ENCODE results near the gene HLA-DOA.

The HLA-DOA gene

GRCh38 chr6:33008944-33009861 lies at the start of gene HLA-DOA:
Gene HLA-DOA (minus strand): TSS chr6:33009591.
- no peak for DNase-seq

GRCh38 chr6:33057222-33058150 lies 48.1 kb upstream of the HLA-DOA start:
- no peak for DNase-seq

GRCh38 chr6:33053230-33053629 lies 43.8 kb upstream of the HLA-DOA start:
- DNase-seq, result no peak

- no peak for DNase-seq
Measured at GRCh38 chr6:33052627-33053026, 43.2 kb upstream of the HLA-DOA start.

GRCh38 chr6:33050014-33050810 lies 40.8 kb upstream of the HLA-DOA start:
- DNase-seq, result no peak

GRCh38 chr6:33049323-33050013 lies 40.1 kb upstream of the HLA-DOA start:
- DNase-seq, result no peak

- DNase-seq, result no peak
Measured at GRCh38 chr6:33040157-33040556, 30.8 kb upstream of the HLA-DOA start.

GRCh38 chr6:33036535-33036934 lies 27.1 kb upstream of the HLA-DOA start:
- no peak for DNase-seq

- no peak for DNase-seq
Measured at GRCh38 chr6:33034554-33034953, 25.2 kb upstream of the HLA-DOA start.

- DNase-seq, result no peak
Measured at GRCh38 chr6:33030245-33030644, 20.9 kb upstream of the HLA-DOA start.

GRCh38 chr6:33029328-33030184 lies 20.2 kb upstream of the HLA-DOA start:
- no peak for DNase-seq

- DNase-seq, result no peak
Measured at GRCh38 chr6:33028220-33028849, 18.9 kb upstream of the HLA-DOA start.

GRCh38 chr6:33024521-33024920 lies 15.1 kb upstream of the HLA-DOA start:
- no peak for DNase-seq

- no peak for DNase-seq
Measured at GRCh38 chr6:33023536-33023935, 14.1 kb upstream of the HLA-DOA start.

GRCh38 chr6:33021917-33022316 lies 12.5 kb upstream of the HLA-DOA start:
- no peak for DNase-seq

GRCh38 chr6:33019372-33019771 lies 10.0 kb upstream of the HLA-DOA start:
- DNase-seq, result no peak

GRCh38 chr6:33018904-33019303 lies 9.5 kb upstream of the HLA-DOA start:
- DNase-seq, result no peak

- no peak for DNase-seq
Measured at GRCh38 chr6:33018418-33018817, 9.0 kb upstream of the HLA-DOA start.

- DNase-seq, result no peak
Measured at GRCh38 chr6:33017694-33018353, 8.4 kb upstream of the HLA-DOA start.

- DNase-seq, result no peak
Measured at GRCh38 chr6:33017018-33017417, 7.6 kb upstream of the HLA-DOA start.

Measured in NCI-H748 treated with DMSO at 0.1 percent for 48 hours (cell line).